HG02840 (cell line): Measurements from ENCODE around the gene ANO2.

Source experiments
- ATAC-seq: cut with Tn5 transposase; IDR thresholded peaks from one replicate; pipeline ENCODE4 v1.9.1; 2021; ENCODE audit warnings: mild to moderate bottlenecking, moderate library complexity, moderate number of reproducible peaks; ENCODE audit not compliant: unreplicated experiment, low FRiP score

Gene ANO2

GRCh38 chr12:5785601-5786000, 159.5 kb downstream of the ANO2 start:
- no peak for ATAC-seq

GRCh38 chr12:5784462-5785130, 160.5 kb downstream of the ANO2 start:
- no peak for ATAC-seq

GRCh38 chr12:5783289-5783920, 161.7 kb downstream of the ANO2 start:
- no peak for ATAC-seq

GRCh38 chr12:5780536-5780935, 164.5 kb downstream of the ANO2 start:
- ATAC-seq, result no peak

GRCh38 chr12:5779401-5779800, 165.7 kb downstream of the ANO2 start:
- ATAC-seq, result no peak

- ATAC-seq, result no peak
These were observed 166.2 kb downstream of the ANO2 start for GRCh38 chr12:5778821-5779220.

GRCh38 chr12:5777451-5777850, 167.6 kb downstream of the ANO2 start:
- ATAC-seq, result no peak

- no peak for ATAC-seq
These were observed 169.0 kb downstream of the ANO2 start for GRCh38 chr12:5776091-5776490.

GRCh38 chr12:5773550-5773949, 171.5 kb downstream of the ANO2 start:
- ATAC-seq, result no peak

GRCh38 chr12:5771756-5772155, 173.3 kb downstream of the ANO2 start:
- ATAC-seq, result no peak

- no peak for ATAC-seq
These were observed 174.3 kb downstream of the ANO2 start for GRCh38 chr12:5770727-5771126.

- ATAC-seq, result no peak
These were observed 176.4 kb downstream of the ANO2 start for GRCh38 chr12:5768581-5769196.

- ATAC-seq, result no peak
These were observed 176.9 kb downstream of the ANO2 start for GRCh38 chr12:5768171-5768570.

GRCh38 chr12:5758347-5758746, 186.7 kb downstream of the ANO2 start:
- ATAC-seq, result no peak

- ATAC-seq, result no peak
These were observed 188.7 kb downstream of the ANO2 start for GRCh38 chr12:5756338-5756842.

- no peak for ATAC-seq
These were observed 197.0 kb downstream of the ANO2 start for GRCh38 chr12:5748027-5748426.

GRCh38 chr12:5746917-5747316, 198.1 kb downstream of the ANO2 start:
- ATAC-seq, result no peak

GRCh38 chr12:5746036-5746908, 198.8 kb downstream of the ANO2 start:
- no peak for ATAC-seq

GRCh38 chr12:5745251-5745888, 199.7 kb downstream of the ANO2 start:
- ATAC-seq, result no peak

GRCh38 chr12:5742258-5742657, 202.8 kb downstream of the ANO2 start:
- ATAC-seq, result no peak
